HepG2 (cell line): Measurements from ENCODE around the gene SRP14. TPM values are rescaled to one million over a fixed set of nuclear protein-coding genes. Genes with fewer than 3 reads are reported as not detected.

Source experiments
- ATAC-seq: fragments of 200-7000 bp; cut with Tn5 transposase; 3 replicates; pipeline ENCODE4 v1.9.1; 2020; ENCODE audit warnings: mild to moderate bottlenecking, moderate library complexity
- BruUV-seq: library from RNA; stranded (reverse); fragments of 400-500 nt; replicated peaks from 2 replicates; lab custom pipeline; 2021; lab: Mats Ljungman, UMichigan
- CTCF ChIA-PET: fragments of 300-600 bp; formaldehyde crosslinking; extraction: SDS; loops from one replicate; lab custom pipeline; 2021; ENCODE audit warnings: low total read pairs, inconsistent platforms, low intra/inter-chr PET ratio; lab: Yijun Ruan, JAX
- POLR2A ChIA-PET: fragments of 350-600 bp; sonication (Branson Sonifier 250); formaldehyde crosslinking; loops from one replicate; lab custom pipeline; 2020; ENCODE audit warnings: antibody characterized with exemption, inconsistent platforms; lab: Yijun Ruan, JAX
- DNase-seq: peaks from one replicate; pipeline ENCODE4 v3.0.0-alpha.2; 2015; ENCODE audit warnings: low spot score
- FAIRE-seq: peaks from 3 replicates; lab custom pipeline; 2011; peaks lifted over from hg19 to GRCh38; lab: Jason Lieb, UNC
- H2AFZ ChIP-seq: one replicate; pipeline ENCODE4 v1.6.1; 2011; ENCODE audit warnings: low read length, inconsistent platforms
- H3K27ac ChIP-seq: fragments of 300-600 bp; 3 replicates; pipeline ENCODE4 v1.8.0; 2011; ENCODE audit warnings: mixed run types, mild to moderate bottlenecking, mixed read lengths, low read length, inconsistent platforms; ENCODE audit not compliant: insufficient read depth; ENCODE audit errors: extremely low read length
- H3K27me3 ChIP-seq, 2 experiments: fragments of 200-600 bp in 1 of 2; 2 replicates in 1 of 2; 3 replicates in 1 of 2; pipeline versions ENCODE4 v1.6.0 to v1.8.0; 2011; ENCODE audit warnings: low read length in 2 of 2, mild to moderate bottlenecking in 2 of 2, moderate library complexity in 2 of 2, inconsistent platforms in 1 of 2; ENCODE audit not compliant: insufficient read depth in 2 of 2, control insufficient read depth in 1 of 2
- H3K36me3 ChIP-seq, 2 experiments: fragments of 200-600 bp in 1 of 2; replicated peaks in 1 of 2; 2 replicates in 1 of 2; 3 replicates in 1 of 2; pipeline versions ENCODE4 v1.5.1 to v1.8.0; 2011; ENCODE audit warnings: low read length in 2 of 2, inconsistent platforms in 1 of 2; ENCODE audit not compliant: insufficient read depth in 2 of 2, control insufficient read depth in 1 of 2
- H3K4me1 ChIP-seq: 2 replicates; pipeline ENCODE4 v1.5.1; 2012; ENCODE audit warnings: low read length, inconsistent platforms; ENCODE audit not compliant: insufficient read depth
- H3K4me2 ChIP-seq: 2 replicates; pipeline ENCODE4 v1.6.0; 2011; ENCODE audit warnings: low read depth, low read length, inconsistent platforms
- H3K4me3 ChIP-seq, 3 experiments: fragments of 200-600 bp in 1 of 3; sonication (generic), shearing (Covaris generic) in 1 of 3; replicated peaks in 1 of 3; 2 replicates each; pipeline ENCODE4 v1.5.1; 2011 to 2016; ENCODE audit warnings: low read length in 3 of 3, inconsistent platforms in 2 of 3, low read depth in 2 of 3, mild to moderate bottlenecking in 2 of 3, control low read depth in 1 of 3, mixed read lengths in 1 of 3; ENCODE audit not compliant: insufficient read depth in 1 of 3
- H3K79me2 ChIP-seq: one replicate; pipeline ENCODE4 v1.6.1; 2011; ENCODE audit warnings: low read length, inconsistent platforms; ENCODE audit not compliant: insufficient read depth
- H3K9ac ChIP-seq: 2 replicates; pipeline ENCODE4 v1.6.0; 2011; ENCODE audit warnings: mild to moderate bottlenecking, low read depth, low read length, inconsistent platforms; ENCODE audit not compliant: insufficient read depth
- H3K9me3 ChIP-seq: 2 replicates; pipeline ENCODE4 v1.5.1; 2012; ENCODE audit warnings: mild to moderate bottlenecking, low read length
- H4K20me1 ChIP-seq: 2 replicates; pipeline ENCODE4 v1.6.0; 2011; ENCODE audit warnings: inconsistent platforms, mild to moderate bottlenecking, low read length, moderate library complexity; ENCODE audit not compliant: insufficient read depth
- JARID2 ChIP-seq: sonication (generic); formaldehyde crosslinking; IDR thresholded peaks from 2 replicates; pipeline ENCODE4 v1.8.1; 2023; ENCODE audit warnings: missing genetic modification reagents, inconsistent platforms; ENCODE audit not compliant: insufficient replicate concordance
- MXI1 ChIP-seq: IDR thresholded peaks from 3 replicates; pipeline ENCODE4 v1.6.1; 2012; ENCODE audit warnings: low read depth, low read length, inconsistent platforms, borderline replicate concordance
- NCOA2 ChIP-seq: sonication (generic); formaldehyde crosslinking; IDR thresholded peaks from 2 replicates; pipeline ENCODE4 v1.8.0; 2022; ENCODE audit warnings: inconsistent platforms
- RNF219 ChIP-seq: sonication (generic); formaldehyde crosslinking; IDR thresholded peaks from 2 replicates; pipeline ENCODE4 v1.5.0; 2020; ENCODE audit warnings: mild to moderate bottlenecking, missing genetic modification reagents
- SOX5 ChIP-seq: IDR thresholded peaks from 2 replicates; pipeline ENCODE4 v1.6.1; 2016; ENCODE audit warnings: borderline replicate concordance
- ZNF510 ChIP-seq: sonication (generic); formaldehyde crosslinking; IDR thresholded peaks from 2 replicates; pipeline ENCODE4 v1.4.0; 2020; ENCODE audit warnings: low read depth, mild to moderate bottlenecking, missing genetic modification reagents
- ZNF782 ChIP-seq: sonication (generic); formaldehyde crosslinking; IDR thresholded peaks from 2 replicates; pipeline ENCODE4 v1.4.0; 2020; ENCODE audit warnings: missing genetic modification reagents, mild to moderate bottlenecking, borderline replicate concordance
- ZSCAN29 ChIP-seq: sonication (generic); formaldehyde crosslinking; conservative IDR thresholded peaks from 2 replicates; pipeline ENCODE4 v1.4.0; 2020; ENCODE audit warnings: mild to moderate bottlenecking, missing genetic modification reagents
- WGBS: methylation state at CpG from one replicate; pipeline ENCODE4 v1.1.6; 2017; ENCODE audit warnings: low lambda C conversion rate; 5-methylcytosine and 5-hydroxymethylcytosine counted together
- in situ Hi-C: cut with HindIII; loops from 2 replicates; pipeline ENCODE4 v1.10.0; 2017; ENCODE audit warnings: low pct_unique_long_range_greater_than_20kb; ENCODE audit not compliant: extremely low pct_ligation_motif_present
- intact Hi-C: fragments of 100-400 bp; cut with micrococcal nuclease; formaldehyde crosslinking; loops from one replicate; pipeline ENCODE4 v1.10.0; 2022; ENCODE audit not compliant: unreplicated experiment
- polyA plus RNA-seq, 8 experiments: library from polyadenylated mRNA; depleted of rRNA in 3 of 8; stranded (reverse) in 7 of 8; unstranded in 1 of 8; fragments of >200 nt; fragmentation: Illumina TruSeq in 4 of 8; extraction: Trizol in 4 of 8; gene quantifications; 2 replicates each; pipeline versions ENCODE4 v1.2.1 to v1.2.3, GENCODE V29; 2011 to 2016; ENCODE audit warnings: low read depth in 4 of 8, missing spikeins in 1 of 8, mixed read lengths in 1 of 8; ENCODE audit not compliant: insufficient read depth in 1 of 8
- total RNA-seq, 5 experiments: library from RNA; depleted of rRNA; stranded (reverse); fragments of >200 nt; fragmentation: Illumina TruSeq; extraction: Trizol; gene quantifications; 2 replicates each; pipeline ENCODE4 v1.2.3, GENCODE V29; 2016; ENCODE audit warnings: low read depth in 1 of 5
- TF ChIP-seq, protein P1 (sequence below): sonication (generic); formaldehyde crosslinking; IDR thresholded peaks from 2 replicates; pipeline ENCODE4 v1.4.0; 2020; ENCODE audit warnings: mild to moderate bottlenecking, missing genetic modification reagents

Gene SRP14
- total and polyA plus RNA-seq, 2 of the 13 experiments (the other 11 are each of a cell fraction or from before 2014, with no cell fraction given): 208 to 356 TPM

GRCh38 chr15:40080847-40081246 lies 41.9 kb upstream of the SRP14 start:
- in situ Hi-C loops (no loop called here), intact Hi-C loops (loop anchor here (1.0 kb wide), 1 partner anchor 17 kb away; no protein-coding TSS in a partner anchor)
- FAIRE-seq: peak; percentile 28
- no peaks in the 10 kb centered on the region; a peak in 1 of 5 replicates for H3K27me3 ChIP-seq
- BruUV-seq: no TSS peak
- H3K4me2 ChIP-seq: peak overlapping the region; percentile 93
- WGBS: 20% methylated on average over 5 of the region's 5 CpGs
- no peak overlapping the region for H2AFZ ChIP-seq
- no peak for TF ChIP-seq MXI1
- TF ChIP-seq SOX5: no peak
- no peak for TF ChIP-seq ZNF510 (CRISPR knock-in tag)
- TF ChIP-seq NCOA2: 0 out of 2 replicates have a peak, but pooled peaks have one; percentile 1
- TF ChIP-seq RNF219 (CRISPR knock-in tag): no peak
- TF ChIP-seq, protein P1, sequence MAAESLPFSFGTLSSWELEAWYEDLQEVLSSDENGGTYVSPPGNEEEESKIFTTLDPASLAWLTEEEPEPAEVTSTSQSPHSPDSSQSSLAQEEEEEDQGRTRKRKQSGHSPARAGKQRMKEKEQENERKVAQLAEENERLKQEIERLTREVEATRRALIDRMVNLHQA (CRISPR knock-in tag): no peak
- no peak for TF ChIP-seq ZSCAN29 (CRISPR knock-in tag)
- TF ChIP-seq JARID2: no peak
- no peak for TF ChIP-seq ZNF782 (CRISPR knock-in tag)
- TF ChIP-seq, all 625 proteins: peak for 1
- Histone ChIP-seq H3K79me2 (peaks cover 8% of the 10 kb centered on the region), H4K20me1 (no peaks in the 10 kb centered on the region), H3K4me3 (peak overlapping the region; percentile 46 to 70 (median 69); a peak in 5 of 6 replicates), H3K27ac (peak overlapping the region; percentile 95), H3K4me1 (peaks cover 69% of the 10 kb centered on the region), H3K9me3 (no peaks in the 10 kb centered on the region), H3K36me3 (no peaks in the 10 kb centered on the region), H3K9ac (peak overlapping the region; percentile 86)
- CTCF ChIA-PET: no interaction called here
- DNase-seq: no peak
- POLR2A ChIA-PET: interaction anchor here (1.3 to 9.5 kb wide), 8 partner anchors 8 to 81 kb away, joined by 6 to 225 read pairs (median 14); partner anchors contain the start of genes BMF, BUB1B and SRP14
- no peak for ATAC-seq
